Activated CD8-positive, alpha-beta memory T cell treated with anti-CD3 and anti-CD28 coated beads for 48 hours (primary cell): ENCODE measurements around the gene EHBP1.
"Not testable (repeated sequence)": the region's sequence is repeated elsewhere in the genome, so short reads cannot be mapped to it uniquely, and the experiment has no call there.

Experiments used
- DNase-seq, 3 experiments: peaks; one replicate each; pipeline ENCODE4 v3.0.0-alpha.2; 2020; ENCODE audit warnings: low read depth in 2 of 3, low spot score in 2 of 3

The EHBP1 gene

GRCh38 chr2:63058144-63058920 lies 352.8 kb downstream of the EHBP1 start:
- DNase-seq = no peak

- no peak for DNase-seq
These were observed 353.6 kb downstream of the EHBP1 start for GRCh38 chr2:63058921-63059792.

GRCh38 chr2:63059793-63060471 lies 354.4 kb downstream of the EHBP1 start:
- no peak for DNase-seq

GRCh38 chr2:63060472-63060991 lies 355.0 kb downstream of the EHBP1 start:
- DNase-seq = no peak

GRCh38 chr2:63064197-63064596 lies 358.7 kb downstream of the EHBP1 start:
- DNase-seq = no peak

- no peak for DNase-seq
These were observed 359.1 kb downstream of the EHBP1 start for GRCh38 chr2:63064661-63065060.

GRCh38 chr2:63066265-63066664 lies 360.8 kb downstream of the EHBP1 start:
- DNase-seq = no peak

GRCh38 chr2:63066838-63067237 lies 361.3 kb downstream of the EHBP1 start:
- DNase-seq = no peak

GRCh38 chr2:63071664-63072063 lies 366.2 kb downstream of the EHBP1 start:
- DNase-seq = no peak

GRCh38 chr2:63073994-63074393 lies 368.5 kb downstream of the EHBP1 start:
- DNase-seq = no peak

GRCh38 chr2:63074399-63074798 lies 368.9 kb downstream of the EHBP1 start:
- DNase-seq = not testable (repeated sequence)

- DNase-seq = no peak
These were observed 373.5 kb downstream of the EHBP1 start for GRCh38 chr2:63078852-63079606.

GRCh38 chr2:63081404-63081803 lies 375.9 kb downstream of the EHBP1 start:
- no peak for DNase-seq

GRCh38 chr2:63086687-63087086 lies 381.2 kb downstream of the EHBP1 start:
- DNase-seq = no peak

GRCh38 chr2:63092401-63092800 lies 386.9 kb downstream of the EHBP1 start:
- DNase-seq = no peak

- no peak for DNase-seq
These were observed 387.3 kb downstream of the EHBP1 start for GRCh38 chr2:63092857-63093256.

- no peak for DNase-seq
These were observed 388.0 kb downstream of the EHBP1 start for GRCh38 chr2:63093502-63093901.
